RWPE1 (cell line): ENCODE measurements around the gene TADA3.

ENCODE experiments used
- CTCF ChIA-PET: fragments of 350-600 bp; sonication (Branson Sonifier 250); formaldehyde crosslinking; extraction: SDS; loops from one replicate; lab custom pipeline; 2021; lab: Yijun Ruan, JAX
- POLR2A ChIA-PET: fragments of 400-600 bp; formaldehyde crosslinking; extraction: SDS; loops from one replicate; lab custom pipeline; 2020; ENCODE audit warnings: antibody characterized with exemption; ENCODE audit not compliant: low non-redundant PET; lab: Yijun Ruan, JAX
- DNase-seq: peaks from one replicate; pipeline ENCODE4 v3.0.0; 2012; ENCODE audit warnings: low spot score
- H3K27ac ChIP-seq: fragments of 450-650 bp; 2 replicates; pipeline ENCODE4 v1.5.1; 2017
- TF ChIP-seq, protein P1 (sequence below): fragments of 450-650 bp; conservative IDR thresholded peaks from 2 replicates; pipeline ENCODE4 v1.5.1; 2017; ENCODE audit warnings: low read depth, mild to moderate bottlenecking

The TADA3 gene

DNA sequence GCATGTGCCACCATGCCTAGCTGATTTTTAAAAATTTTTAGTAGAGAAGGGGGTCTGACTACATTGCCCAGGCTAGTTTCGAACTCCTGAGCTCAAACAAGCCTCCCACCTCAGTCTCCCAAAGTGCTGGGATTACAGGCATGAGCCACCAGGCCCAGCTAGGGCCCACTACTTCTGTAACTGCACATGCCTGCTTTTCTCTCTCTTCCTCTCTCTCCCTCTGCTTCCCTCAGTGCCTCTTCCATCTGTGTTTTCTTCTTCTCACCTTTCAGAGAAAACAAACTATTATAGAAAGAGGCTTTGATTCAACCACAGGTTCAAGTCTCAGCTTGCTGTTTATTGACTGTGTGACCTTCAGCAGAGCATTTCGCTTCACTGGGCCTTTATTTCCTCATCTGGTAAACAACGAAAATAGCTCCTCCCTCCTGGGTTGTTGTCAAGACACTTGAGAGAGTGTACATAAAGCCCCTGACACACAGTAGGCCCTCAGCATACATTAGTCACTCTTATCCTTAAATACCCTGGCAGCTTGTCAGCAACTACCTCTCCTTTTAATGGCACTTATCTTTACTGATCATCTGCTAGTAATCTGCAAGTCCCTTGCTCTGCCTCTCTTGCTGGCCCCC is 10.2 kb downstream of the TADA3 start:
- H3K27ac ChIP-seq = peak overlapping the region; percentile 17
- TF ChIP-seq, protein P1, sequence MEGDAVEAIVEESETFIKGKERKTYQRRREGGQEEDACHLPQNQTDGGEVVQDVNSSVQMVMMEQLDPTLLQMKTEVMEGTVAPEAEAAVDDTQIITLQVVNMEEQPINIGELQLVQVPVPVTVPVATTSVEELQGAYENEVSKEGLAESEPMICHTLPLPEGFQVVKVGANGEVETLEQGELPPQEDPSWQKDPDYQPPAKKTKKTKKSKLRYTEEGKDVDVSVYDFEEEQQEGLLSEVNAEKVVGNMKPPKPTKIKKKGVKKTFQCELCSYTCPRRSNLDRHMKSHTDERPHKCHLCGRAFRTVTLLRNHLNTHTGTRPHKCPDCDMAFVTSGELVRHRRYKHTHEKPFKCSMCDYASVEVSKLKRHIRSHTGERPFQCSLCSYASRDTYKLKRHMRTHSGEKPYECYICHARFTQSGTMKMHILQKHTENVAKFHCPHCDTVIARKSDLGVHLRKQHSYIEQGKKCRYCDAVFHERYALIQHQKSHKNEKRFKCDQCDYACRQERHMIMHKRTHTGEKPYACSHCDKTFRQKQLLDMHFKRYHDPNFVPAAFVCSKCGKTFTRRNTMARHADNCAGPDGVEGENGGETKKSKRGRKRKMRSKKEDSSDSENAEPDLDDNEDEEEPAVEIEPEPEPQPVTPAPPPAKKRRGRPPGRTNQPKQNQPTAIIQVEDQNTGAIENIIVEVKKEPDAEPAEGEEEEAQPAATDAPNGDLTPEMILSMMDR = no peak
- no peak for DNase-seq
- ChIA-PET CTCF (interaction anchor here (0.8 kb wide), 1 partner anchor 1234 kb away, joined by 5 read pairs; no protein-coding TSS in a partner anchor), POLR2A (no interaction called here)

DNA sequence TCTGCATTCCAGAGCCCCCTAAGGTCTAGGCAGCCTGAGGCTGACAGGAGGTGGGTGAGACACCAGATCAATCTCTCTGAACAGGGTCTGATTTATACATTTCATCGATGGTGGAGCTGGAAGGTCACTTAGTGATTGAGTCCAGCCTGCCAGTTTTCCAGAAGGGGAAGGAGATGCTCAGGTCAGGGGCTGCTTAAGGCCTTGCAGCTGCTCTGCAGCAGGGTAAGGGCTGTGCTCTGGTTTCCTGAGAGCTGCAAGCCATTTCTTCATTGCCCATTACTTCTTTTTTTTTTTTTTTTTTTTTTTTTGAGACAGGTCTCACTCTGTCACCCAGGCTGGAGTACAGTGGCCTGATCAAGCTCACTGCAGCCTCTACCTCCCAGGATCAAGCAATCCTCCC is 10.7 kb downstream of the TADA3 start:
- POLR2A ChIA-PET = no interaction called here
- CTCF ChIA-PET = no interaction called here
- peak overlapping the region; percentile 17; the same call in 1 of the 2 replicates for H3K27ac ChIP-seq
- TF ChIP-seq, protein P1 = no peak
- no peak for DNase-seq

DNA sequence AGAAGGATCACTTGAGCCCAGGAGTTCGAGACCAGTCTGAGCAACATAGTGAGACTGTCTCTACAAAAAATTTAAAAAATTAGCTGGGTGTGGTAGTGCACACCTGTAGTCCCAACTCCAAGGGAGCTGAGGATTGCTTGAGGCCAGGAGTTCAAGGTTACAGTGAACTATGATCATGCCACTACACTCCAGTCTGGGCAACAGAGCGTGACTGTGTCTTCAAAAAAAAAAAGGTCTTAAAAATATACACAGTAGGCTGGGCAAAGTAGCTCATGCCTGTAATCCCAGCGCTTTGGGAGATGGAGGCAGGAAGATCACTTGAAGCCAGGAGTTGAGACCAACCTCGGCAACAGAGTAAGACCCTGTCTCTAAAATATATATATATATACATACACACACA is 11.4 kb downstream of the TADA3 start:
- CTCF ChIA-PET = no interaction called here
- POLR2A ChIA-PET = no interaction called here
- H3K27ac ChIP-seq = no peak overlapping the region

DNA sequence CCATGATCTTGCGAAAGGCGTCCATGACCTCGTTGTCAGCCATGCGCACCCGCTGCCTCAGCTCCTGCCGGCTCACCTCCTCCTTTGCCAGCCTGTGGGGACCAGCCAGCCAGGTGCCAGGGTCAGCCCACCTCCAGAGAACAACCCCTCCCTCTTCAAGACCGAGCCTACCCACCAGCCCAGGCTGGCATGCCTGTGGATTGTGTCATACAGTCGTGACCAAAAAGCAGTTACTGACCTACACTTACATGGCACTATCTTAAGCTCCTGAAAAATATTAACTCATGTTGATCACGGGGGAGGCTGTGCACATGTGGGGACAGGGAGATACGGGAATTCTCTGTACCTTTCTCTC is 11.8 kb downstream of the TADA3 start:
- TF ChIP-seq, protein P1 = no peak

More for the DNA sequence above, 11.4 kb downstream of the TADA3 start:
- no peak for DNase-seq
- TF ChIP-seq, protein P1 = no peak

DNA sequence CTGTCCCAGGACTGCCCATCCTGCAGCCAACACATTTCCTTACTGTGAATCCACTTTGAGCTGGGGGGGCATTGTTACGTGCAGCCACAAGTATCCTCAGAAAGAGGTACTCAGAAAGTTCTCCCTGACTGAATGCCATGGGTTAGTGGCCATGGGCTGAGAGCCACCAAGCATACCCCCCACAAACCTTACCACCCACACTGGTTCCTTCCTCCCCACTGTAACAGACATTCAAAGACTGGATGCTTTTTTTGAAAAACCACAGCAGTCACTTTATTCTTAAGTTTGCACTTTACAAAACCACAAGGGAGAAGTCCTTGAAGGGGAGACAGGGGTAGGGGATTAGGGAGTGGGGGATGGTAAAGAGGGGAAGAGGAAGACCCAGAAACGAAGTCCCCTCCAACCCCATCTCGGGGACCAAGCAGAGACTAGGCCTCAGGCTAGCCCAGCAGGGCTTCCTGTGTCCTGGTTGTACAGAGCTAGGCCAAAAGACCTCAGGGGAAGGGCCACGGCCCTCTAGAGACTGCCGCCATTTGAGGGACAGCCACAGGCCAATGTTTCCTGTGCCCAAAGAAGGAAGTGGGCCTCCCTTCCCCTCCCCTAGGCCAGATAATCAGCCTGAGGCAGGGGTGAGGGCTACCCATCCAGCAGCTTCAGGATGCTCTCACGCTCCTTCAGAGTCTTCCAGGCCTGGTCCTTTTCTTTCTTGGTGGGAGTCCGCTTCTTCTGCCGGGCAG is 12.4 kb downstream of the TADA3 start:
- no peak overlapping the region for H3K27ac ChIP-seq
- ChIA-PET CTCF (no interaction called here), POLR2A (no interaction called here)
- TF ChIP-seq, protein P1 = no peak
- no peak for DNase-seq

More for the DNA sequence above, 11.8 kb downstream of the TADA3 start:
- no peak for DNase-seq
- ChIA-PET CTCF (no interaction called here), POLR2A (no interaction called here)
- no peak overlapping the region for H3K27ac ChIP-seq

DNA sequence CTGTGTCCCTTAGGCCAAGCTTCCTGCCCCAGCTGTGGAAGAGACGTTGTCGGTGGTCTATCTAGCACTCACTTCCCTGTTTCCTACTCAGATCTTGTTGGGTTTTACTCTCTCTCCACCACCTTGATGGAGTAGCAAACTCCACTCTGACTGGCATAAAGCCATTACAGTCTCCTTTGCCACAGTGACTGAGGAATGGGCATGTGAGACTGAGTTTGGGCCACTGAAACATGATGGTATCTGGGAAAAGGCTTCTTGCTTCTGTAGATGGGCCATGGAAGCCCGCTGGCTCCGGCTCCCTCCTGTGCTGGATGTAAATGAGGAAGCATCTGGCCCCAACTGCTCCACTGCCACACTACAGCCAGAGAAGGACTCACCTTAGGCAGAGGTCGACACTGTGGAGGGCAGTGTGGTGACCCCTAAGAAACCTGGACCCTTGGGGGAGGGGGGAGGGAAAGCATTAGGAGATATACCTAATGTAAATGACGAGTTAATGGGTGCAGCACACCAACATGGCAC is 13.1 kb downstream of the TADA3 start:
- no peak for DNase-seq
- POLR2A ChIA-PET = no interaction called here
- no peak overlapping the region for H3K27ac ChIP-seq
- CTCF ChIA-PET = no interaction called here
- TF ChIP-seq, protein P1 = no peak
